ENCODE data around the gene DGKQ.

GRCh38 chr4:1002631-1003251 lies 29.4 kb upstream of the DGKQ start:
- TF ChIP-seq EHMT2 (IDR thresholded peaks at IDR 0.05; ENCODE audit: borderline replicate concordance, low read depth, low read length) = no peak
- no peak for TF ChIP-seq SMC3 (IDR thresholded peaks at IDR 0.05; ENCODE audit: low read length)
- TF ChIP-seq ZIK1 (CRISPR knock-in tag; IDR thresholded peaks at IDR 0.05; ENCODE audit: borderline replicate concordance, low read depth) = no peak
- no peak for TF ChIP-seq CAMTA2 (CRISPR knock-in tag; IDR thresholded peaks at IDR 0.05; ENCODE audit: borderline replicate concordance)
- TF ChIP-seq MYC (CRISPR knock-in tag; IDR thresholded peaks at IDR 0.05; ENCODE audit: borderline replicate concordance) = no peak
- no peak for TF ChIP-seq ZNF550 (CRISPR knock-in tag; IDR thresholded peaks at IDR 0.05; ENCODE audit: borderline replicate concordance)
- TF ChIP-seq AFF4 (CRISPR knock-in tag; IDR thresholded peaks at IDR 0.05) = no peak
- TF ChIP-seq NCOA2 (CRISPR knock-in tag; IDR thresholded peaks at IDR 0.05) = no peak
- TF ChIP-seq ZFP82 (CRISPR knock-in tag; IDR thresholded peaks at IDR 0.05; ENCODE audit: borderline replicate concordance) = no peak
- no peak for TF ChIP-seq GABPB1 (CRISPR knock-in tag; IDR thresholded peaks at IDR 0.05)
